Suppressor macrophage treated with lipopolysaccharide for 1 hour (primary cell): ENCODE measurements around the gene NPIPB5.
"Not testable (repeated sequence)": the region's sequence is repeated elsewhere in the genome, so short reads cannot be mapped to it uniquely, and the experiment has no call there.

Experiments used
- DNase-seq, 3 donors: peaks; one replicate each; pipeline ENCODE4 v3.0.0-alpha.2; 2020 to 2022

The NPIPB5 gene

DNA sequence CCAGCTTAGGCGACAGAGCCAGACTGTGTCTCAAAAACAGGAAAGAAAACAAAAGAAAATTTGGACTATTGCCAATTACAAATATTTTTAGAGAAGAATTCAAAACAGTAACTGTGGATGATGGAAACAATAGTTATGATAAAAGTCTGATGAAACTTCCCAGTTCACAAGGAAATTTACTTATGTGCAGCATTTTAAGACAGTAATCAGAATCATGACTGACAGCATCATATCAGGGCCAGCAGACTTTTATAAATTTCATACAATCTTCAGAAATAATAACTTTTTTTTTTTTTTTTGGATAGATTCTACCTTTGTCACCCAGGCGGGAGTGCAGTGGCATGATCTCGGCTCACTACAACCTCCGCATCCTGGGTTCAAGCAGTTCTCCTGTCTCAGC is at the start of gene NPIPB5:
Gene NPIPB5 (plus strand): TSS at position 301 of the 400 bp plus-strand sequence. CDS start 2,911 bp downstream, outside the sequence.
- not testable (repeated sequence) for DNase-seq

DNA sequence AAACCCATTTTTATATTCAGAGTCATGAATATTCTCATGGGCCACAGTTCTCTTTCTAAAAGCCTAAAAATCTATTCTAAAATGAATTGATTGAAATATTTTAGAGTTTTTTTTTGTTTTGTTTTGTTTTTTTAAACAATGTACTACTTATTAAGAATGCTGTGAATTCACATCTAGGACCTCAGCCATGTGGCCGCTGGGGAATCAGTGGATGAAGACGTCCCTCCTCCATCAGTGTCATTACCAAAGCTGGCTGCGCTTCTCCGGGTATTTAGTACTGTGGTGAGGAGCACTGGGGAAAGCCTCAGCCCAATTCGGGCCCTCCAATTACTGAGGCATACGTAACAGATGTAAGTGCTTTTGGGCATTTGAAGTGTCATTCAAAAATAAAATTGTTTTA is 41.8 kb upstream of the NPIPB5 start:
- DNase-seq: not testable (repeated sequence)

DNA sequence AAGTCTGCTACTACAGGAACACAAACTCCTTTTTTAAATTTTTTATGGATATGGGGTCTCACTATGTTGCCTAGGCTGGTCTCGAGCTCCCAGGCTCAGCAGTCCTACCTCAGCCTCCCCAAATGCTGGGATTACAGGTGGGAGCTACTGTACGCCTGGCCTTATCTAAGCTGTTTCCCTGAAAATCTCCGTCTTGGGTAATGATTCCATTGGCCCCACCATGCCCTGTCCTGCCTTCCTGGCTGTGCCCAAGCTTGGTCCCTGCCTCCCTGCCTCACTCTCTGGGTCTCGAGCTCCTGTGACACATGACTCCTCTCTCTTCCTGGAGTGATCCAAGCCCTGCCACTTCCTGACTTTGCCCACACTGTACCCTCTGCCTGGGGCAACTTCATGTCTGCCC is 27.3 kb downstream of the NPIPB5 start:
- DNase-seq: not testable (repeated sequence)

DNA sequence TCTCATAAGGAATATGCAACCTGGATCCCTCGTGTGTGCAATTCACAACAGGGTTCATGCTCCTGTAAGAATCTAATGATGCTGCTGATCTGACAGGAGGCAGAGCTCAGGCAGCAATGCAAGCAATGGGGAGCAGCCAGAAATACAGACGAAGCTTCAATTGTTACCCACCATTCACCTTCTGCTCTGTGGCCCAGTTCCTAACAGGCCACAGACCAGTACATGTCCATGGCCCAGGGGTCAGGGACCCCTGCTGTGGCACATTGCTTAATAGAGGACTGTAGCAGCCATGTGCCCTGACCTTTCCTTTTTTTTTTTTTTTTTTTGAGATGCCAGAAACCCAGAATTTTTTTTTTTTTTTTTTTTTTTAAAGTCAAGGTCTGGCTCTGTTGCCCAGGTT is 34.1 kb downstream of the NPIPB5 start:
- DNase-seq: not testable (repeated sequence)

DNA sequence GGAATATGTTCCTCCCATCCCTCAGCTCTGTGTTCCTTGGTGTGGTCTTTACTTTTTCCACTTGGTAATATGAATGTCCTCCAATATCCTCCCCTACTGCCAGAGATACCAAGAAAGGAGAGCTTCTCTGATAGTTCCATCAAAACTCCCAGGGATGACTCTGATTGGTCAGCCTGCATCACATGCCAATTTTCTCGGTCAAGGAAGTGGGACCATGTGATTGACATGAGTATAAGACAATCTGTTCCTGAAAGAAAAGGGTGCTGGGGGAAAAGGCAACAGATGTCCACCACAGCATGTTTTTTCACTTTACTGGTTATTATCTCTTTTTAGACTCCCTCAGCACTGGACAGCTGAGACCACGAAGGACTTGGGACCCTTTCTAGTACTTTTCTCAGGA is 35.9 kb downstream of the NPIPB5 start:
- DNase-seq: peak in 1 of 3 donors; percentile 4

DNA sequence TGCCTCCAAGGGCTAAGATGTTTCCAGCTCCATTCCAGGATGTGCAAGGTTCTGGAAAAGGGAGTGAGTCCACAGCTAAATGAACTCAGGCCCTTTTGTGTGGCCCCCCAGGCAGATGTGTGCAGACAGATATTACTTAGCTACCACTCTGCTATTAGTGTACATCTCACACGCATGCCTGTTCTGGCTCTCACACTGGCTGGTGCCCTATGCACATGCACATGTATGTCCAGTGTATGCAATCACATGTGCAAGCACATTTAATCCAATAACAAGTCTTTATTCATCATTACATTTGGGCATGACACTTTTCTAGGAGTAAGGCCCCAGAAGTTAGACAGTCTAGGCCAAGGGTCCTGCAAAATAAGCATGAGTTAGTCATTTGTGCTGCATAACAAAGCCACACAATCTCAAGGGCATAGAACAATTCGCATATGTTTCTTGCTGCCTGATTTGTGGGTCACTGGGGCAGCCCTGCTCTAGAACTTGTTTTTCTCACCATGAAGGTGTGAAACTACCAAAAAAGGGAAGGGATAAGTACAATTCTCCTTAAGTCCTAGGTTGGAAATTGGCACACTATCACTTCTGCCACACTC is 36.6 kb downstream of the NPIPB5 start:
- DNase-seq: not testable (repeated sequence)

DNA sequence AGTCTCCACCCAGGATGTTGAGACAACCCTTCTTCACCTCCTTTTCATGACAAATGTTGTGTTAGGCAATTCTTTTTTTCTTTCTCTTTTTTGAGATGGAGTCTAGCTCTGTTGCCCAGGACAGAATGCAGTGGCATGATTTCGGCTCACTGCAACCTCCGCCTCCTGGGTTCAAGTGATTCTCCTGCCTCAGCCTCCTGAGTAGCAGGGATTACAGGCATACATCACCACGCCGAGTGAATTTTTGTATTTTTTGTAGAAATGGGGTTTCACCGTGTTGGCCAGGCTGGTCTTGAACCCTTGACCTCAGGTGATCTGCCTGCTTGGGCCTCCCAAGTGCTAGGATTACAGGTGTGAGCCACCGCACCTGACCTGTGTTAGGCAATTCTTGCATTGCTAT is 39.2 kb downstream of the NPIPB5 start:
- not testable (repeated sequence) for DNase-seq

DNA sequence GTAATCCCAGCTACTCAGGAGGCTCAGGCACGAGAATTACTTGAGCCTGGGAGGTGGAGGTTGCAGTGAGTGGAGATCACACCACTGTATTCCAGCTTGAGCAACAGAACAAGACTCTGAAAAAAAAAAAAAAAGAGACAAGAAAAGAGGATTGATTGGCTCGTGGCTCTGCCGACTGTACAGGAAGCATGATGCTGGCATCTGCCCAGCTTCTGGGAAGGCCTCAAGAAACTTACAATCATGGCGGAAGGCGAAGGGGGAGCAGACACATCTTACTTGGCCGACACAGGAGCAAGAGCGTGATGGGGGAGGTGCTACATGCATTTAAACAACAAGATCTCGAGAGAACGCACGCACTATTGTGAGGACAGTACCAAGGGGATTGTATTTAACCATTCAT is 40.5 kb downstream of the NPIPB5 start:
- DNase-seq: not testable (repeated sequence)

DNA sequence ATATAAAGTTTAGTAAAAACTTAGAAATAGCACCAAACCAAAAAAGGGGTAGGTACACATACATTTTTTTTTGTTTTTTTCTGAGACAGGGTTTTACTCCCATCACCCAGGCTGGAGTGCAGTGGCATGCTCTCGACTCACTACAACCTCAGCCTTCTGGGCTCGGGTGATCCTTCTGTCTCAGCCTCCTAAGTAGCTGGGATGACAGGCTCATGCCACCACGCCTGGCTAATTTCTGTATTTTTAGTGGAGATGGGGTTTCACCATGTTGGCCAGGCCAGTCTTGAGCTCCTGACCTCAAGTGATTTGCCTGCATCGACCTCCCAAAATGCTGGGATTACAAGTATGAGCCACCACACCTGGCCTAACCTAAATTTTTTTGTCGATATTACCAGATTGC is 41.0 kb downstream of the NPIPB5 start:
- DNase-seq: not testable (repeated sequence)

DNA sequence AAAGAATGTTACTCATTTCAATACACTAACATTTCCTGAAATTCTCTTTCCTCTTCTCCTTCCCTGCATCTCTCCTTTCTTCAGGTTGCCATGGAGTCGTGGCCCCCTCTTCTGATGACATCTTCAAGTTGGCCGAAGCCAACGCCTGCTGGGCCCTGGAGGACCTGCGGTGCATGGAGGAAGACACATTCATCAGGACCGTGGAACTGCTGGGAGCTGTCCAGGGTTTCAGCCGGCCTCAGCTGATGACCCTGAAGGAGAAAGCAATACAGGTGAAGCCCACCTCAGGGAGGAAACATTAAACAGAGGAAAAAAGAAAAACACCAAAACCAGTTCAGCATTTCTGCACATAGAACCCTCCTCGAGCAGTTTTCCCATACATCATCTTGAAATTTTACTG is 46.1 kb downstream of the NPIPB5 start:
- not testable (repeated sequence) for DNase-seq
